Panc1 (cell line): Measurements from ENCODE around the gene PIWIL4. TPM values are rescaled to one million over a fixed set of nuclear protein-coding genes. Genes with fewer than 3 reads are reported as not detected.

Experiments used
- ATAC-seq: fragments of 200-7000 bp; cut with Tn5 transposase; 2 replicates; pipeline ENCODE4 v1.9.1; 2020; ENCODE audit warnings: mild to moderate bottlenecking, moderate library complexity
- BruUV-seq: library from RNA; stranded (reverse); fragments of 400-500 nt; replicated peaks from 2 replicates; lab custom pipeline; 2021; lab: Mats Ljungman, UMichigan
- CTCF ChIA-PET: fragments of 300-600 bp; sonication (Branson Sonifier 250); formaldehyde crosslinking; loops from one replicate; lab custom pipeline; 2022; ENCODE audit warnings: antibody characterized with exemption; lab: Charles Lee
- POLR2A ChIA-PET: fragments of 300-600 bp; sonication (Branson Sonifier 250); formaldehyde crosslinking; loops from one replicate; lab custom pipeline; 2022; ENCODE audit warnings: antibody characterized with exemption; lab: Charles Lee
- DNase-seq: peaks from one replicate; pipeline ENCODE4 v3.0.0-alpha.2; 2010; ENCODE audit warnings: low read depth, low spot score
- H3K27ac ChIP-seq: 2 replicates; pipeline ENCODE4 v1.5.1; 2011; ENCODE audit warnings: mild to moderate bottlenecking, low read length, inconsistent platforms
- H3K27me3 ChIP-seq: fragments of 200-500 bp; sonication (Bioruptor generic); 2 replicates; pipeline ENCODE4 v1.6.0; 2014; ENCODE audit warnings: low read length, inconsistent platforms; ENCODE audit not compliant: control insufficient read depth, insufficient read depth
- H3K36me3 ChIP-seq: fragments of 200-500 bp; sonication (Bioruptor generic); 2 replicates; pipeline ENCODE4 v1.5.1; 2014; ENCODE audit warnings: inconsistent platforms, mild to moderate bottlenecking, low read length, moderate library complexity; ENCODE audit not compliant: control insufficient read depth, insufficient read depth
- H3K4me1 ChIP-seq: 2 replicates; pipeline ENCODE4 v1.5.1; 2011; ENCODE audit warnings: inconsistent platforms, mild to moderate bottlenecking, low read length, moderate library complexity; ENCODE audit not compliant: control insufficient read depth, insufficient read depth
- H3K4me3 ChIP-seq, 2 experiments: 2 replicates each; pipeline ENCODE4 v1.5.1; 2011 to 2012; ENCODE audit warnings: low read depth in 2 of 2, low read length in 2 of 2, mild to moderate bottlenecking in 2 of 2, inconsistent platforms in 1 of 2, moderate library complexity in 1 of 2
- H3K9me3 ChIP-seq: fragments of 200-500 bp; sonication (Bioruptor generic); 2 replicates; pipeline ENCODE4 v1.5.1; 2014; ENCODE audit warnings: low read depth, mild to moderate bottlenecking, inconsistent platforms, low read length, moderate library complexity; ENCODE audit not compliant: control insufficient read depth, insufficient read depth
- POLR2AphosphoS5 ChIP-seq: IDR thresholded peaks from 2 replicates; pipeline ENCODE4 v1.6.1; 2012; ENCODE audit warnings: mild to moderate bottlenecking, low read depth, low read length, moderate library complexity
- SIN3A ChIP-seq: IDR thresholded peaks from 2 replicates; pipeline ENCODE4 v1.6.1; 2012; ENCODE audit warnings: low read depth, mild to moderate bottlenecking, low read length, moderate library complexity, borderline replicate concordance; ENCODE audit not compliant: insufficient read depth
- TCF7L2 ChIP-seq: IDR thresholded peaks from 2 replicates; pipeline ENCODE4 v1.6.1; 2011; ENCODE audit warnings: mild to moderate bottlenecking, low read depth, low read length, inconsistent platforms
- in situ Hi-C: cut with HindIII; loops from 2 replicates; pipeline ENCODE4 v1.10.0; 2016; ENCODE audit warnings: low sequenced_read_pairs, low pct_unique_long_range_greater_than_20kb
- intact Hi-C: fragments of 100-400 bp; cut with micrococcal nuclease; formaldehyde crosslinking; loops from one replicate; pipeline ENCODE4 v1.10.0; 2022; ENCODE audit not compliant: unreplicated experiment
- total RNA-seq: library from RNA; stranded (reverse); gene quantifications from one replicate; pipeline ENCODE4 v1.2.1, GENCODE V29; 2021; ENCODE audit not compliant: unreplicated experiment
- TF ChIP-seq, protein P1 (sequence below), 2 experiments: IDR thresholded peaks; 2 replicates each; pipeline ENCODE4 v1.6.1; 2011 to 2012; ENCODE audit warnings: low read depth in 2 of 2, control low read depth in 1 of 2, low read length in 1 of 2, mild to moderate bottlenecking in 1 of 2, moderate library complexity in 1 of 2; ENCODE audit not compliant: insufficient read depth in 1 of 2
- TF ChIP-seq, protein P2 (sequence below): fragments of 450-650 bp; IDR thresholded peaks from 2 replicates; pipeline ENCODE4 v1.5.1; 2017; ENCODE audit warnings: mild to moderate bottlenecking

Gene PIWIL4
- total RNA-seq, 1 experiment from 2014 or later, result 2.1 TPM

DNA sequence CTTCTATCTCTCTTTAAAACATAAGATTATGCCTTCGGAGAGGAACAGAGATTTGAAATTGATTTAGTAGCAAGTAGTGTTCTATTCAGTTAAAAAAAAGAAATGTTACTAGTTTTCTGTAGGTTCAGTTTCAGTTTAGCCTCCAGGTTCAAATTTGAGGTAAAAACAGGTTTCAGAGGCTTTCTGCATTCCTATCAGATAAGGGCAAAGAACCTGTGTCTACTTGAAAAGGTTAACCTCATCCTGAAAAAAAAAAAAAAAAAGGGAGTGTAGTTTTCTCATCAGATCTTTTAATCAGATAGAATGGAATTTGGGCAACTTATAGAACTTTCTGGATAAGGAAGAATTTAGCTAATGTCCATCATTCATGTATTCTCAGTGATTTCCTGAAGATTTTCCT, 42.8 kb upstream of the PIWIL4 start:
- intact Hi-C loops, result no loop called here
- Histone ChIP-seq H3K36me3 (no peaks in the 10 kb centered on the region), H3K27me3 (peaks cover 5% of the 10 kb centered on the region; the same call in 1 of the 2 replicates), H3K9me3 (no peaks in the 10 kb centered on the region), H3K4me1 (no peaks in the 10 kb centered on the region), H3K27ac (no peak overlapping the region), H3K4me3 (no peak overlapping the region)
- TF ChIP-seq SIN3A, result no peak
- TF ChIP-seq TCF7L2, result no peak
- TF ChIP-seq, protein P1, sequence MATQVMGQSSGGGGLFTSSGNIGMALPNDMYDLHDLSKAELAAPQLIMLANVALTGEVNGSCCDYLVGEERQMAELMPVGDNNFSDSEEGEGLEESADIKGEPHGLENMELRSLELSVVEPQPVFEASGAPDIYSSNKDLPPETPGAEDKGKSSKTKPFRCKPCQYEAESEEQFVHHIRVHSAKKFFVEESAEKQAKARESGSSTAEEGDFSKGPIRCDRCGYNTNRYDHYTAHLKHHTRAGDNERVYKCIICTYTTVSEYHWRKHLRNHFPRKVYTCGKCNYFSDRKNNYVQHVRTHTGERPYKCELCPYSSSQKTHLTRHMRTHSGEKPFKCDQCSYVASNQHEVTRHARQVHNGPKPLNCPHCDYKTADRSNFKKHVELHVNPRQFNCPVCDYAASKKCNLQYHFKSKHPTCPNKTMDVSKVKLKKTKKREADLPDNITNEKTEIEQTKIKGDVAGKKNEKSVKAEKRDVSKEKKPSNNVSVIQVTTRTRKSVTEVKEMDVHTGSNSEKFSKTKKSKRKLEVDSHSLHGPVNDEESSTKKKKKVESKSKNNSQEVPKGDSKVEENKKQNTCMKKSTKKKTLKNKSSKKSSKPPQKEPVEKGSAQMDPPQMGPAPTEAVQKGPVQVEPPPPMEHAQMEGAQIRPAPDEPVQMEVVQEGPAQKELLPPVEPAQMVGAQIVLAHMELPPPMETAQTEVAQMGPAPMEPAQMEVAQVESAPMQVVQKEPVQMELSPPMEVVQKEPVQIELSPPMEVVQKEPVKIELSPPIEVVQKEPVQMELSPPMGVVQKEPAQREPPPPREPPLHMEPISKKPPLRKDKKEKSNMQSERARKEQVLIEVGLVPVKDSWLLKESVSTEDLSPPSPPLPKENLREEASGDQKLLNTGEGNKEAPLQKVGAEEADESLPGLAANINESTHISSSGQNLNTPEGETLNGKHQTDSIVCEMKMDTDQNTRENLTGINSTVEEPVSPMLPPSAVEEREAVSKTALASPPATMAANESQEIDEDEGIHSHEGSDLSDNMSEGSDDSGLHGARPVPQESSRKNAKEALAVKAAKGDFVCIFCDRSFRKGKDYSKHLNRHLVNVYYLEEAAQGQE (IDR thresholded peaks at IDR 0.05; ENCODE audit: insufficient read depth in 1 of 2, low read depth in 2 of 2, low read length in 1 of 2), result no peak
- TF ChIP-seq, protein P2, sequence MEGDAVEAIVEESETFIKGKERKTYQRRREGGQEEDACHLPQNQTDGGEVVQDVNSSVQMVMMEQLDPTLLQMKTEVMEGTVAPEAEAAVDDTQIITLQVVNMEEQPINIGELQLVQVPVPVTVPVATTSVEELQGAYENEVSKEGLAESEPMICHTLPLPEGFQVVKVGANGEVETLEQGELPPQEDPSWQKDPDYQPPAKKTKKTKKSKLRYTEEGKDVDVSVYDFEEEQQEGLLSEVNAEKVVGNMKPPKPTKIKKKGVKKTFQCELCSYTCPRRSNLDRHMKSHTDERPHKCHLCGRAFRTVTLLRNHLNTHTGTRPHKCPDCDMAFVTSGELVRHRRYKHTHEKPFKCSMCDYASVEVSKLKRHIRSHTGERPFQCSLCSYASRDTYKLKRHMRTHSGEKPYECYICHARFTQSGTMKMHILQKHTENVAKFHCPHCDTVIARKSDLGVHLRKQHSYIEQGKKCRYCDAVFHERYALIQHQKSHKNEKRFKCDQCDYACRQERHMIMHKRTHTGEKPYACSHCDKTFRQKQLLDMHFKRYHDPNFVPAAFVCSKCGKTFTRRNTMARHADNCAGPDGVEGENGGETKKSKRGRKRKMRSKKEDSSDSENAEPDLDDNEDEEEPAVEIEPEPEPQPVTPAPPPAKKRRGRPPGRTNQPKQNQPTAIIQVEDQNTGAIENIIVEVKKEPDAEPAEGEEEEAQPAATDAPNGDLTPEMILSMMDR, result no peak
- TF ChIP-seq POLR2AphosphoS5, result no peak
- CTCF ChIA-PET, result no interaction called here
- ATAC-seq (no peak), DNase-seq (no peak)
- POLR2A ChIA-PET, result no interaction called here
- in situ Hi-C loops, result no loop called here
- BruUV-seq, result no TSS peak

DNA sequence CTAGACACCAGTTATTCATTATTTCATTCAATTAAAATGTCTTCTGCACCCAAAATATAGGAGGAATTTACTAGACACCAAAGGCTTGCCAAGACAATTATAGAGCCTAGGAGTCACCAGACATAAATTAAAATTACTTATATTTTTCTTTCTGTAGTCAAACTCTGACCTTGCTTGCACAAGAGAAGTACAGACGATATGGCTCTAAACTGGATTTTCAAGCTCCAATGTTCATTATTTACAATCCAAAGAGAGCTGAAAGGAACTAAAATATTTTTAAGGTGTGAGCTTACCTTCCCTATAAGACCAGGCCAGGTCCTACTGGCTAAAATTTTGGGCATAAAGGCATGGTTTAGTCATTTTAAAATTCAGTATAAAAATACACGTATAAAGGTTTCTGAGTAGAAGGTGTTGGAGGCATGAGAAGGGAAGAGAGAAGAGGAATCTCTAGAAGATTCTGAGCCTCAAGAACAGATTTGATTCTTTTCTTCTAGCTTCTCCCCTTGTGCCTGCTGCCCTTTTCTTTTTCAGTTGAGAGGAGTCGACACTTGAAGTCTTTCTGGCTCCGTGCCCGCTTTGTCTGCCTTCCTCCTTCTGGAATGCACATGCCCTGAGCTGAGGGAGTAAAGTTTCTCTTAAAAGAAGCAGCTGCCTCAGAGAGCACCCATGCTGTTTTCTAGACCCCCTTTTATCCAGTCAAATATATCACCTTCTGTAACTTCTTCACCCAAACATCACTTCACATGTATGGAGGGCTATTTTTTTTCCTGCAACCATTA, 41.4 kb upstream of the PIWIL4 start:
- ATAC-seq (no peak), DNase-seq (no peak)
- ChIA-PET POLR2A (no interaction called here), CTCF (interaction anchor here (0.6 kb wide), 1 partner anchor 219 kb away, joined by 5 read pairs; no protein-coding TSS in a partner anchor)
- TF ChIP-seq SIN3A (no peak), POLR2AphosphoS5 (no peak), TCF7L2 (no peak)
- TF ChIP-seq, protein P2, result no peak
- TF ChIP-seq, protein P1 (IDR thresholded peaks at IDR 0.05; ENCODE audit: insufficient read depth in 1 of 2, low read depth in 2 of 2, low read length in 1 of 2), result no peak
- H3K36me3 ChIP-seq, result no peaks in the 10 kb centered on the region
- H3K9me3 ChIP-seq, result no peaks in the 10 kb centered on the region
- H3K27ac ChIP-seq, result no peak overlapping the region
- BruUV-seq, result no TSS peak
- intact Hi-C loops, result no loop called here
- in situ Hi-C loops, result no loop called here
- H3K4me1 ChIP-seq, result no peaks in the 10 kb centered on the region
- H3K4me3 ChIP-seq, result no peak overlapping the region
- peaks cover 5% of the 10 kb centered on the region; the same call in 1 of the 2 replicates for H3K27me3 ChIP-seq
